H1 (cell line): ENCODE data around the gene MLYCD. TPM values are rescaled to one million over a fixed set of nuclear protein-coding genes. Genes with fewer than 3 reads are reported as not detected.

Experiments used
- CTCF ChIA-PET: fragments of 300-600 bp; sonication (Branson Sonifier 250); formaldehyde crosslinking; loops from one replicate; lab custom pipeline; 2021; ENCODE audit not compliant: partially characterized antibody; lab: Charles Lee
- POLR2A ChIA-PET: fragments of 300-600 bp; sonication (Branson Sonifier 250); formaldehyde crosslinking; loops from one replicate; lab custom pipeline; 2021; ENCODE audit warnings: inconsistent platforms; ENCODE audit not compliant: partially characterized antibody; lab: Charles Lee
- DNase-seq, 2 experiments: peaks; one replicate each; pipeline versions ENCODE4 v3.0.0 to v3.0.0-alpha.2; 2010 to 2022; ENCODE audit warnings: low spot score in 2 of 2, low read depth in 1 of 2, mixed read lengths in 1 of 2
- FAIRE-seq: peaks from 2 replicates; lab custom pipeline; 2011; peaks lifted over from hg19 to GRCh38; lab: Jason Lieb, UNC
- H2AFZ ChIP-seq: 2 replicates; pipeline ENCODE4 v1.8.1; 2012; ENCODE audit warnings: low read length, inconsistent platforms
- H2AK5ac ChIP-seq: 2 replicates; pipeline ENCODE4 v1.6.1; 2013; ENCODE audit warnings: low read depth, low read length
- H2BK120ac ChIP-seq: replicated peaks from 2 replicates; pipeline ENCODE3; 2013; ENCODE audit warnings: low read depth, low read length, inconsistent platforms
- H2BK12ac ChIP-seq: 2 replicates; pipeline ENCODE4 v1.6.1; 2013; ENCODE audit warnings: low read depth, low read length
- H2BK15ac ChIP-seq: 2 replicates; pipeline ENCODE4 v1.6.1; 2013; ENCODE audit warnings: low read length
- H2BK20ac ChIP-seq: 2 replicates; pipeline ENCODE4 v1.6.1; 2013; ENCODE audit warnings: low read length
- H2BK5ac ChIP-seq: 2 replicates; pipeline ENCODE4 v1.6.1; 2013; ENCODE audit warnings: low read depth, low read length
- H3K14ac ChIP-seq: 2 replicates; pipeline ENCODE4 v1.6.1; 2013; ENCODE audit warnings: inconsistent platforms; ENCODE audit not compliant: insufficient read length
- H3K18ac ChIP-seq: 2 replicates; pipeline ENCODE4 v1.6.1; 2013; ENCODE audit warnings: low read length; ENCODE audit errors: extremely low read depth
- H3K23ac ChIP-seq: 2 replicates; pipeline ENCODE4 v1.6.1; 2013; ENCODE audit warnings: inconsistent platforms; ENCODE audit not compliant: insufficient read length
- H3K23me2 ChIP-seq: 2 replicates; pipeline ENCODE4 v1.6.1; 2013; ENCODE audit warnings: low read depth, low read length
- H3K27ac ChIP-seq: 2 replicates; pipeline ENCODE4 v1.6.1; 2011; ENCODE audit warnings: low read depth, low read length, inconsistent platforms
- H3K27me3 ChIP-seq, 4 experiments: replicated peaks in 1 of 4; 1 replicate in 1 of 4; 2 replicates in 3 of 4; pipeline versions ENCODE4 v1.6.1 to v1.8.1; 2011 to 2013; ENCODE audit warnings: low read length in 3 of 4, mild to moderate bottlenecking in 3 of 4, inconsistent platforms in 2 of 4, mixed read lengths in 2 of 4, moderate library complexity in 1 of 4; ENCODE audit not compliant: control insufficient read depth in 3 of 4, insufficient read depth in 3 of 4; ENCODE audit errors: extremely low read depth in 1 of 4
- H3K36me3 ChIP-seq, 4 experiments: 2 replicates each; pipeline versions ENCODE4 v1.6.1 to v1.8.1; 2011 to 2013; ENCODE audit warnings: mild to moderate bottlenecking in 4 of 4, low read length in 3 of 4, moderate library complexity in 2 of 4, control low read depth in 1 of 4, inconsistent platforms in 1 of 4; ENCODE audit not compliant: insufficient read depth in 4 of 4, control insufficient read depth in 2 of 4
- H3K4ac ChIP-seq: replicated peaks from 2 replicates; pipeline ENCODE3; 2013; ENCODE audit warnings: low read length, low read depth, mixed read lengths, inconsistent platforms; ENCODE audit not compliant: insufficient read length
- H3K4me1 ChIP-seq, 4 experiments: replicated peaks in 1 of 4; 1 replicate in 1 of 4; 2 replicates in 3 of 4; pipeline versions ENCODE4 v1.6.1 to v1.8.1; 2011 to 2013; ENCODE audit warnings: low read length in 3 of 4, inconsistent platforms in 2 of 4, mixed read lengths in 1 of 4; ENCODE audit not compliant: insufficient read depth in 4 of 4, control insufficient read depth in 3 of 4
- H3K4me2 ChIP-seq, 2 experiments: 2 replicates each; pipeline versions ENCODE4 v1.6.1 to v1.8.1; 2011 to 2013; ENCODE audit warnings: low read depth in 2 of 2, low read length in 2 of 2, control low read depth in 1 of 2, inconsistent platforms in 1 of 2, mild to moderate bottlenecking in 1 of 2; ENCODE audit not compliant: insufficient read depth in 1 of 2
- H3K4me3 ChIP-seq, 4 experiments: fragments of 200-600, 300-600 bp in 1 of 4; sonication (generic), shearing (Covaris generic), sonication (Bioruptor Twin) in 1 of 4; 2 replicates each; pipeline versions ENCODE4 v1.5.1 to v1.8.1; 2011 to 2016; ENCODE audit warnings: low read length in 4 of 4, low read depth in 3 of 4, control low read depth in 2 of 4, inconsistent platforms in 2 of 4, mild to moderate bottlenecking in 2 of 4, mixed read lengths in 1 of 4, moderate library complexity in 1 of 4; ENCODE audit not compliant: insufficient read depth in 2 of 4; ENCODE audit errors: extremely low read depth in 1 of 4
- H3K56ac ChIP-seq: replicated peaks from 2 replicates; pipeline ENCODE3; 2013; ENCODE audit warnings: low read depth, mild to moderate bottlenecking, mixed read lengths, low read length, inconsistent platforms; ENCODE audit not compliant: insufficient read length
- H3K79me1 ChIP-seq: 2 replicates; pipeline ENCODE4 v1.6.1; 2013; ENCODE audit warnings: low read depth, low read length, control low read depth
- H3K79me2 ChIP-seq, 2 experiments: 2 replicates each; pipeline versions ENCODE4 v1.6.1 to v1.8.1; 2012 to 2013; ENCODE audit warnings: low read length in 2 of 2, mild to moderate bottlenecking in 2 of 2, inconsistent platforms in 1 of 2; ENCODE audit not compliant: insufficient read depth in 2 of 2, control insufficient read depth in 1 of 2
- H3K9ac ChIP-seq, 4 experiments: replicated peaks in 1 of 4; 1 replicate in 1 of 4; 2 replicates in 3 of 4; pipeline versions ENCODE4 v1.6.1 to v1.8.1; 2011 to 2013; ENCODE audit warnings: low read depth in 3 of 4, low read length in 3 of 4, control low read depth in 2 of 4, mild to moderate bottlenecking in 2 of 4, moderate library complexity in 2 of 4, inconsistent platforms in 1 of 4; ENCODE audit errors: extremely low read depth in 1 of 4
- H3K9me3 ChIP-seq, 2 experiments: 2 replicates each; pipeline versions ENCODE4 v1.6.1 to v1.8.1; 2012 to 2013; ENCODE audit warnings: mild to moderate bottlenecking in 2 of 2, moderate library complexity in 2 of 2, control low read depth in 1 of 2, inconsistent platforms in 1 of 2, low read depth in 1 of 2, low read length in 1 of 2, mixed read lengths in 1 of 2; ENCODE audit not compliant: insufficient read depth in 2 of 2
- H4K20me1 ChIP-seq, 2 experiments: replicated peaks in 1 of 2; 2 replicates each; pipeline versions ENCODE3 to v1.8.1; 2011 to 2013; ENCODE audit warnings: inconsistent platforms in 2 of 2, low read length in 2 of 2, mild to moderate bottlenecking in 1 of 2; ENCODE audit not compliant: insufficient read depth in 2 of 2, control insufficient read depth in 1 of 2
- H4K5ac ChIP-seq: 2 replicates; pipeline ENCODE4 v1.6.1; 2013; ENCODE audit warnings: low read length, low read depth, mixed read lengths, inconsistent platforms; ENCODE audit not compliant: insufficient read length
- H4K8ac ChIP-seq: 2 replicates; pipeline ENCODE4 v1.8.0; 2013; ENCODE audit warnings: mild to moderate bottlenecking, moderate library complexity, low read length, inconsistent platforms; ENCODE audit not compliant: insufficient read depth; ENCODE audit errors: extremely low read depth
- H4K91ac ChIP-seq: replicated peaks from 2 replicates; pipeline ENCODE3; 2013; ENCODE audit warnings: low read length, mixed read lengths, inconsistent platforms; ENCODE audit not compliant: insufficient read length
- CBX5 ChIP-seq: fragments of 300-800, 300-1000 bp; sonication (generic); IDR thresholded peaks from 2 replicates; pipeline ENCODE4 v1.7.1; 2016; ENCODE audit warnings: antibody characterized with exemption, low read length, low read depth
- CREB1 ChIP-seq: IDR thresholded peaks from 2 replicates; pipeline ENCODE4 v1.6.1; 2012; ENCODE audit warnings: inconsistent platforms
- KDM4A ChIP-seq: IDR thresholded peaks from one replicate; pipeline ENCODE4 v1.7.1; 2012; ENCODE audit warnings: low read depth, mild to moderate bottlenecking, moderate library complexity, low read length, inconsistent platforms; ENCODE audit not compliant: severe bottlenecking
- NRF1 ChIP-seq: IDR thresholded peaks from 2 replicates; pipeline ENCODE4 v1.6.1; 2011; ENCODE audit warnings: mild to moderate bottlenecking, low read depth, low read length, improper control_type of control experiment
- SP2 ChIP-seq: IDR thresholded peaks from 2 replicates; pipeline ENCODE4 v1.6.1; 2012; ENCODE audit warnings: mild to moderate bottlenecking, low read length, inconsistent platforms
- SP4 ChIP-seq: IDR thresholded peaks from 2 replicates; pipeline ENCODE4 v1.6.1; 2012; ENCODE audit warnings: low read length, inconsistent platforms
- TAF7 ChIP-seq: optimal IDR thresholded peaks from 2 replicates; pipeline ENCODE3; 2011; ENCODE audit warnings: low read depth, mild to moderate bottlenecking, inconsistent platforms, low read length, moderate library complexity, borderline replicate concordance
- WGBS, 2 experiments: shearing (Covaris generic) in 1 of 2; methylation state at CpG; one replicate each; pipeline versions ENCODE4 v1.1.6 to v1.1.7; 2013 to 2015; ENCODE audit warnings: low lambda C conversion rate in 2 of 2, mixed read lengths in 2 of 2, inconsistent platforms in 1 of 2, low coverage in 1 of 2, missing lambda C conversion rate in 1 of 2; ENCODE audit not compliant: insufficient replicate concordance in 2 of 2, insufficient coverage in 1 of 2, insufficient read length in 1 of 2; ENCODE audit errors: extremely low coverage in 1 of 2, missing lambda C conversion rate in 1 of 2; 5-methylcytosine and 5-hydroxymethylcytosine counted together
- polyA plus RNA-seq, 7 experiments: library from polyadenylated mRNA; depleted of rRNA in 3 of 7; stranded (reverse) in 5 of 7; unstranded in 2 of 7; fragments of >200 nt in 5 of 7; fragments of 200-250 nt in 2 of 7; gene quantifications; 1 replicate in 5 of 7; 2 replicates in 1 of 7; 4 replicates in 1 of 7; pipeline versions ENCODE4 v1.2.1 to v1.2.3, GENCODE V29; 2011 to 2013; ENCODE audit warnings: missing spikeins in 2 of 7, mixed read lengths in 2 of 7
- total RNA-seq: library from RNA; stranded (reverse); fragmentation: NEBNext Ultra II Directional; extraction: Animal tissue kit (Norgen Biotek cat#: 25700); gene quantifications from 2 replicates; pipeline ENCODE4 v1.2.1, GENCODE V29; 2021

Gene MLYCD
- total and polyA plus RNA-seq, 2 of the 8 experiments (the other 6 are each of a cell fraction or from before 2014, with no cell fraction given) = 3.7 to 7.0 TPM

- TF ChIP-seq TAF7 (no peak), SP2 (no peak), CREB1 (no peak), SP4 (no peak), KDM4A (no peak), CBX5 (no peak), NRF1 (no peak)
- H3K4me1 ChIP-seq = peaks cover 2 to 7% (median 4%) of the 10 kb centered on the region in 4 experiments; a peak in 6 of 7 replicates
- H2BK20ac ChIP-seq = no peak overlapping the region
- no peaks in the 10 kb centered on the region for H3K36me3 ChIP-seq
- H3K18ac ChIP-seq = no peak overlapping the region
- no peak overlapping the region for H3K4me3 ChIP-seq
- no peaks in the 10 kb centered on the region for H4K20me1 ChIP-seq
- no peak overlapping the region for H2BK120ac ChIP-seq
- no peak overlapping the region for H3K4ac ChIP-seq
- FAIRE-seq (no peak), DNase-seq (no peak)
- no peaks in the 10 kb centered on the region for H3K79me2 ChIP-seq
- H3K27me3 ChIP-seq = no peaks in the 10 kb centered on the region
- H3K56ac ChIP-seq = no peak overlapping the region
- H2BK15ac ChIP-seq = no peak overlapping the region
- no peaks in the 10 kb centered on the region for H3K23me2 ChIP-seq
- ChIA-PET CTCF (interaction anchor here (0.7 to 16.0 kb wide), 29 partner anchors 8 to 526 kb away, joined by 3 to 366 read pairs (median 4); partner anchors contain the start of gene SLC38A8), POLR2A (interaction anchor here (1.0 kb wide), 1 partner anchor 90 kb away, joined by 4 read pairs; no protein-coding TSS in a partner anchor)
- no peak overlapping the region for H3K14ac ChIP-seq
- peak overlapping the region; percentile 19 for H4K91ac ChIP-seq
- no peak overlapping the region for H2BK12ac ChIP-seq
- no peak overlapping the region for H2AK5ac ChIP-seq
- H2BK5ac ChIP-seq = no peak overlapping the region
- no peaks in the 10 kb centered on the region for H3K79me1 ChIP-seq
- WGBS, 2 experiments = 85% methylated on average over 12 of the region's 14 CpGs; no CpG with 5 or more reads in 1 of the 2 experiments
- H4K8ac ChIP-seq = peak overlapping the region; percentile 62; the same call in 1 of the 2 replicates
- H4K5ac ChIP-seq = no peak overlapping the region
- H3K9me3 ChIP-seq = no peaks in the 10 kb centered on the region
- H2AFZ ChIP-seq = no peak overlapping the region
- no peak overlapping the region for H3K23ac ChIP-seq
- no peak overlapping the region for H3K4me2 ChIP-seq
- H3K27ac ChIP-seq = no peak overlapping the region
- H3K9ac ChIP-seq = no peak overlapping the region
These were observed 58.5 kb downstream of the MLYCD start for GRCh38 chr16:83957296-83957855.
